ENCODE data around the gene ELP4. TPM values are rescaled to one million over a fixed set of nuclear protein-coding genes. Genes with fewer than 3 reads are reported as not detected.
A peak's percentile ranks its signal among the peaks of the same experiment; 100 is the strongest.

The ELP4 gene
- total and polyA plus RNA-seq, 2 donors (not counting 1 experiment from before 2014, with no cell fraction given): 7.1 to 31.3 TPM

- Histone ChIP-seq H3K27ac (ENCODE audit: low read length in 2 of 2) (no peak overlapping the region), H3K79me2 (ENCODE audit: control insufficient read depth, insufficient read depth, low read length) (no peaks in the 10 kb centered on the region), H3K9me3 (ENCODE audit: control extremely low read depth in 1 of 3, control insufficient read depth in 2 of 3, insufficient read depth in 1 of 3, low read length in 2 of 3) (peaks cover 0 to 76% (median 16%) of the 10 kb centered on the region in 3 donors), H3K27me3 (replicated peaks in 1 of 4; ENCODE audit: control extremely low read depth in 1 of 4, control insufficient read depth in 3 of 4, insufficient read depth in 4 of 4, low read length in 3 of 4) (peaks cover 0 to 92% (median 82%) of the 10 kb centered on the region in 4 experiments), H3K9ac (ENCODE audit: low read length) (no peak overlapping the region), H3K4me3 (ENCODE audit: control extremely low read depth in 1 of 5, extremely low read depth in 1 of 5, insufficient read depth in 1 of 5, low read depth in 2 of 5, low read length in 4 of 5) (no peak overlapping the region), H3K4me2 (replicated peaks; ENCODE audit: low read depth, low read length, poor library complexity, severe bottlenecking) (no peak overlapping the region), H3K36me3 (replicated peaks in 1 of 2; ENCODE audit: control extremely low read depth in 1 of 2, control insufficient read depth in 1 of 2, extremely low read depth in 1 of 2, insufficient read depth in 2 of 2, low read length in 1 of 2) (no peaks in the 10 kb centered on the region), H3K4me1 (ENCODE audit: control insufficient read depth in 2 of 2, insufficient read depth in 2 of 2, low read length in 2 of 2) (peaks cover 24 to 38% of the 10 kb centered on the region in 2 donors), H4K20me1 (ENCODE audit: control insufficient read depth, insufficient read depth, low read length, poor library complexity, severe bottlenecking) (no peaks in the 10 kb centered on the region), H2AFZ (ENCODE audit: insufficient read depth, low read depth, low read length, poor library complexity, severe bottlenecking) (no peak overlapping the region)
- WGBS (ENCODE audit: insufficient coverage): no CpG with 5 or more reads among the region's 6 CpGs
- no peak overlapping the region for H3K27ac Mint-ChIP-seq
- H3K4me1 Mint-ChIP-seq: peaks cover 28% of the 10 kb centered on the region
- peaks cover 68% of the 10 kb centered on the region for H3K27me3 Mint-ChIP-seq
- H3K4me3 Mint-ChIP-seq: no peak overlapping the region
- intact Hi-C loops (cut with micrococcal nuclease): no loop called here
- ChIA-PET POLR2A (no interaction called here), CTCF (no interaction called here)
- TF ChIP-seq CTCF (IDR thresholded peaks at IDR 0.05): no peak
- TF ChIP-seq EZH2 (IDR thresholded peaks at IDR 0.05; ENCODE audit: borderline replicate concordance, insufficient read depth, low read depth, low read length, poor library complexity, severe bottlenecking): no peak
- ATAC-seq (ENCODE audit: low read depth) (no peak), DNase-seq (peak; percentile 3)
- H3K9me3 Mint-ChIP-seq (ENCODE audit: insufficient read depth): no peaks in the 10 kb centered on the region
Measured at GRCh38 chr11:31802000-31802551, 292.5 kb downstream of the ELP4 start.

GRCh38 chr11:31802609-31802989 is 293.0 kb downstream of the ELP4 start:
- Histone ChIP-seq H3K27ac (ENCODE audit: low read length in 2 of 2) (no peak overlapping the region), H3K4me2 (replicated peaks; ENCODE audit: low read depth, low read length, poor library complexity, severe bottlenecking) (no peak overlapping the region), H3K9me3 (ENCODE audit: control extremely low read depth in 1 of 3, control insufficient read depth in 2 of 3, insufficient read depth in 1 of 3, low read length in 2 of 3) (peaks cover 0 to 76% (median 16%) of the 10 kb centered on the region in 3 donors), H3K4me1 (ENCODE audit: control insufficient read depth in 2 of 2, insufficient read depth in 2 of 2, low read length in 2 of 2) (peaks cover 24 to 41% of the 10 kb centered on the region in 2 donors), H3K27me3 (replicated peaks in 1 of 4; ENCODE audit: control extremely low read depth in 1 of 4, control insufficient read depth in 3 of 4, insufficient read depth in 4 of 4, low read length in 3 of 4) (peaks cover 0 to 92% (median 82%) of the 10 kb centered on the region in 4 experiments), H3K79me2 (ENCODE audit: control insufficient read depth, insufficient read depth, low read length) (no peaks in the 10 kb centered on the region), H2AFZ (ENCODE audit: insufficient read depth, low read depth, low read length, poor library complexity, severe bottlenecking) (no peak overlapping the region), H3K4me3 (ENCODE audit: control extremely low read depth in 1 of 5, extremely low read depth in 1 of 5, insufficient read depth in 1 of 5, low read depth in 2 of 5, low read length in 4 of 5) (no peak overlapping the region), H4K20me1 (ENCODE audit: control insufficient read depth, insufficient read depth, low read length, poor library complexity, severe bottlenecking) (no peaks in the 10 kb centered on the region), H3K36me3 (replicated peaks in 1 of 2; ENCODE audit: control extremely low read depth in 1 of 2, control insufficient read depth in 1 of 2, extremely low read depth in 1 of 2, insufficient read depth in 2 of 2, low read length in 1 of 2) (no peaks in the 10 kb centered on the region), H3K9ac (ENCODE audit: low read length) (no peak overlapping the region)
- no peak for TF ChIP-seq EZH2 (IDR thresholded peaks at IDR 0.05; ENCODE audit: borderline replicate concordance, insufficient read depth, low read depth, low read length, poor library complexity, severe bottlenecking)
- no peak for TF ChIP-seq CTCF (IDR thresholded peaks at IDR 0.05)
- no peak overlapping the region for H3K4me3 Mint-ChIP-seq
- POLR2A ChIA-PET: no interaction called here
- no peaks in the 10 kb centered on the region for H3K9me3 Mint-ChIP-seq (ENCODE audit: insufficient read depth)
- CTCF ChIA-PET: no interaction called here
- H3K27me3 Mint-ChIP-seq: peaks cover 69% of the 10 kb centered on the region
- intact Hi-C loops (cut with micrococcal nuclease): no loop called here
- DNase-seq (no peak), ATAC-seq (ENCODE audit: low read depth) (no peak)
- peaks cover 27% of the 10 kb centered on the region for H3K4me1 Mint-ChIP-seq
- WGBS (ENCODE audit: insufficient coverage): 14% methylated on average over 20 of the region's 20 CpGs
- no peak overlapping the region for H3K27ac Mint-ChIP-seq

All from B cell (primary cell).